GM23338 (cell line): ENCODE data around the gene RER1. TPM values are rescaled to one million over a fixed set of nuclear protein-coding genes. Genes with fewer than 3 reads are reported as not detected.

ENCODE experiments used
- ATAC-seq: fragments of 200-7000 bp; cut with Tn5 transposase; 3 replicates; pipeline ENCODE4 v1.9.1; 2020
- DNase-seq: peaks from one replicate; pipeline ENCODE4 v3.0.0-alpha.2; 2015; ENCODE audit warnings: low spot score
- H2AFZ ChIP-seq: fragments of 200-600 bp; sonication (generic); 2 replicates; pipeline ENCODE4 v1.8.0; 2016; ENCODE audit warnings: antibody characterized with exemption, mild to moderate bottlenecking, moderate library complexity
- H3F3A ChIP-seq: fragments of 200-600 bp; sonication (generic); replicated peaks from 2 replicates; pipeline ENCODE4 v1.8.0; 2017; ENCODE audit warnings: antibody characterized with exemption, mixed run types, low read depth
- H3K27ac ChIP-seq: fragments of 200-600 bp; sonication (generic); 2 replicates; pipeline ENCODE4 v1.6.1; 2016; ENCODE audit warnings: low read depth
- H3K27me3 ChIP-seq: fragments of 200-600 bp; sonication (generic); 2 replicates; pipeline ENCODE4 v1.8.0; 2016; ENCODE audit warnings: mild to moderate bottlenecking, mixed run types, moderate library complexity; ENCODE audit not compliant: insufficient read depth
- H3K36me3 ChIP-seq: fragments of 200-600 bp; sonication (generic); 2 replicates; pipeline ENCODE4 v1.8.0; 2016; ENCODE audit warnings: mild to moderate bottlenecking; ENCODE audit not compliant: insufficient read depth
- H3K4me1 ChIP-seq: fragments of 200-600 bp; sonication (generic); 2 replicates; pipeline ENCODE4 v1.8.0; 2016; ENCODE audit warnings: mild to moderate bottlenecking, moderate library complexity; ENCODE audit not compliant: insufficient read depth
- H3K4me2 ChIP-seq: fragments of 200-600 bp; sonication (generic); 2 replicates; pipeline ENCODE4 v1.7.1; 2017; ENCODE audit warnings: mixed run types
- H3K4me3 ChIP-seq: fragments of 200-600 bp; sonication (generic); 2 replicates; pipeline ENCODE4 v1.6.1; 2016; ENCODE audit warnings: mixed run types
- H3K79me2 ChIP-seq: fragments of 200-600 bp; sonication (generic); replicated peaks from 2 replicates; pipeline ENCODE4 v1.8.0; 2017; ENCODE audit warnings: mild to moderate bottlenecking; ENCODE audit not compliant: insufficient read depth
- H3K9me2 ChIP-seq: fragments of 200-600 bp; sonication (generic); 2 replicates; pipeline ENCODE4 v1.8.0; 2017; ENCODE audit not compliant: insufficient read depth
- H4K20me1 ChIP-seq: fragments of 200-600 bp; sonication (generic); replicated peaks from 2 replicates; pipeline ENCODE4 v1.8.0; 2017; ENCODE audit warnings: mild to moderate bottlenecking; ENCODE audit not compliant: insufficient read depth
- H3K27ac Mint-ChIP-seq: 2 replicates; pipeline ENCODE4 v1.8.0; 2020; ENCODE audit warnings: inconsistent platforms, mild to moderate bottlenecking, moderate library complexity, mixed read lengths
- H3K27me3 Mint-ChIP-seq: 3 replicates; pipeline ENCODE4 v1.8.0; 2022; ENCODE audit warnings: low read depth, mild to moderate bottlenecking, moderate library complexity, mixed read lengths, inconsistent platforms; ENCODE audit not compliant: insufficient read depth, poor library complexity
- H3K36me3 Mint-ChIP-seq: 3 replicates; pipeline ENCODE4 v1.8.0; 2021; ENCODE audit warnings: low read depth, mild to moderate bottlenecking, inconsistent platforms, moderate library complexity, mixed read lengths
- H3K4me1 Mint-ChIP-seq: 3 replicates; pipeline ENCODE4 v1.8.0; 2020; ENCODE audit warnings: mild to moderate bottlenecking, inconsistent platforms, mixed read lengths
- H3K4me3 Mint-ChIP-seq: 3 replicates; pipeline ENCODE4 v1.8.0; 2021; ENCODE audit warnings: moderate library complexity, mild to moderate bottlenecking, inconsistent platforms, mixed read lengths
- H3K9me3 Mint-ChIP-seq: 3 replicates; pipeline ENCODE4 v1.8.0; 2020; ENCODE audit warnings: moderate library complexity, mild to moderate bottlenecking, inconsistent platforms, mixed read lengths
- ETS1 ChIP-seq: IDR thresholded peaks from 2 replicates; pipeline ENCODE4 v1.6.1; 2016; ENCODE audit warnings: antibody characterized with exemption
- EZH2 ChIP-seq: fragments of 200-600 bp; sonication (generic); IDR thresholded peaks from one replicate; pipeline ENCODE4 v1.8.0; 2017; ENCODE audit warnings: antibody characterized with exemption, mild to moderate bottlenecking, low read depth; ENCODE audit not compliant: unreplicated experiment
- EZH2phosphoT487 ChIP-seq: fragments of 200-600 bp; sonication (generic); IDR thresholded peaks from one replicate; pipeline ENCODE4 v1.8.1; 2018; ENCODE audit warnings: antibody characterized with exemption; ENCODE audit not compliant: unreplicated experiment
- JUNB ChIP-seq: IDR thresholded peaks from one replicate; pipeline ENCODE4 v1.6.1; 2016; ENCODE audit warnings: antibody characterized with exemption; ENCODE audit not compliant: unreplicated experiment
- NANOG ChIP-seq: IDR thresholded peaks from 2 replicates; pipeline ENCODE4 v1.6.1; 2016; ENCODE audit warnings: antibody characterized with exemption, borderline replicate concordance
- STAT1 ChIP-seq: IDR thresholded peaks from one replicate; pipeline ENCODE4 v1.6.1; 2016; ENCODE audit warnings: antibody characterized with exemption; ENCODE audit not compliant: unreplicated experiment
- ZNF331 ChIP-seq: fragments of 250-450 bp; sonication (Bioruptor Pico); IDR thresholded peaks from 2 replicates; pipeline ENCODE4 v1.5.0; 2020; ENCODE audit warnings: low read depth, mild to moderate bottlenecking, moderate library complexity
- polyA plus RNA-seq: library from polyadenylated mRNA; unstranded; fragments of >200 nt; fragmentation: Nextera tagmentation; extraction: Ambion mirVana; gene quantifications from 2 replicates; pipeline ENCODE4 v1.2.1, GENCODE V29; 2016
- total RNA-seq: library from RNA; depleted of rRNA; stranded (reverse); fragments of >200 nt; shearing (Covaris generic); gene quantifications from 2 replicates; pipeline ENCODE4 v1.2.3, GENCODE V29; 2014

Gene RER1
- total and polyA plus RNA-seq, 2 experiments from 2014 or later, result 58.4 to 99.5 TPM

DNA sequence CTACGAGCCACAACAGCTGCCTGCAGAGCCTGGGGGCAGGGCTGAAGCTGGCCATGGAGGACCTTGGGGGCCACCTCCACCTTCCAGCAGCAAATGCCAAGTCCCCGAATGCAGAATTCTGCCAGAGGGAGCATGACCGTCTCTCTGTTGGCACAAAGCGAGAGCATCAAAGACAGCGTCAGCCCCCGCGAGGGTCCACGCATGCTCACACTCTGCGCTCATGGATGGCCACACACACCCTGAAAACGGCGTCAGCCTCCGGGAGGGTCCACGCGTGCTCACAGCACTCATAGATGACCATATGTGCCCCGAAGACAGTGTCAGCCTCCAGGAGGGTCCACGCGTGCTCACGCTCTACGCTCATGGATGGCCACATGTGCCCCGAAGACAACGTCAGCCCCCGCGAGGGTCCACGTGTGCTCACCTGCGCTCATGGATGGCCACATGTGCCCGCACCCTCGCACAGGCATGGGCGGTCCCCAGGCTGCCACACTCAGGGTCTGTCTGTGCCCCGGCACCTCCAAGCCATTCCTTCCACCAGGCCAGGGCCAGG is 46.8 kb upstream of the RER1 start:
- no peaks in the 10 kb centered on the region for H3K4me1 ChIP-seq
- no peak overlapping the region for H3K4me3 ChIP-seq
- Mint-ChIP-seq H3K4me3 (no peak overlapping the region), H3K27me3 (peaks cover 11% of the 10 kb centered on the region), H3K27ac (peak overlapping the region; percentile 62; the same call in 1 of the 2 replicates), H3K9me3 (peaks cover 3% of the 10 kb centered on the region; the same call in 1 of the 3 replicates), H3K4me1 (peaks cover 5% of the 10 kb centered on the region; the same call in 2 of the 3 replicates), H3K36me3 (no peaks in the 10 kb centered on the region; the same call in 2 of the 3 replicates)
- DNase-seq (no peak), ATAC-seq (no peak)
- H3K27me3 ChIP-seq, result no peaks in the 10 kb centered on the region
- H3F3A ChIP-seq, result 0 out of 2 replicates have a peak, but pooled peaks cover 3% of the 10 kb centered on the region
- no peaks in the 10 kb centered on the region for H4K20me1 ChIP-seq
- no peak overlapping the region for H3K4me2 ChIP-seq
- no peak overlapping the region for H3K27ac ChIP-seq
- H3K36me3 ChIP-seq, result no peaks in the 10 kb centered on the region
- TF ChIP-seq ETS1 (no peak), JUNB (no peak), EZH2phosphoT487 (no peak)
- H3K9me2 ChIP-seq, result no peaks in the 10 kb centered on the region
- H2AFZ ChIP-seq, result no peak overlapping the region
- no peaks in the 10 kb centered on the region for H3K79me2 ChIP-seq

DNA sequence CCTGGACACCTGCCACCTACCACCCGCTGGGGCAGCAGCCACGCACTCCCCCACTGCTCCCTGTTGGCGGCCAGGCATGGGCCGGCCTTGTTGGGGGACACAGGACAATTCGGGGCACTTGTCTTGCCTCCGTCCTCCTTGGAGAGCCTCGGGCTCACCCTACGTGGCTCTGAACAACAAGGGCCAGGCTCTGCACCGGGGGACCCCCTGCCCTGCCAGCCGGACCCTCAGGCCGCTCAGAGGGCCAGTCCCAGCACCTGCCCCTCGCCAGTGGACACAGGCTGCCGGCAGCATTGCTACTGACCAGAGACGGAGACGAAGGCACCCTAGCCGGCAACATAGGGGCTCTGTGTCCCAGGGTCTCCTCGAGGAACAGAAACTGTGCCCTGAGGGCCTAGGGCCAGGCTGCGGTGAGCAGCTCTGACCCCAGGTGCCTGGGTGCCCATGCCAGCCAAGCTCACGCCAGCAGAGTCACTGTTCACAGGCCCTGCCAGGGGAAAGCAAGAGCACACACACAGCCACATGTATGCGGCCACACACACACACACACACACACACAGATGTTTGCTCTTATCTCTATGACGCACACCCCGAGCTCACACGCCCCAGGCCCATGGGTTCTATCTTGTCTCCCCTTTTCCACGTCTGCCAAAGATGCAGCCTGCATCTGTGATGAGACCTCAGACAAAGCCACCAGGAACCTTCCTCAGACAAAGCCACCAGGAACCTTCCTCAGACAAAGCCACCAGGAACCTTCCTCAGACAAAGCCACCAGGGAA is 46.2 kb upstream of the RER1 start:
- Histone ChIP-seq H3K36me3 (no peaks in the 10 kb centered on the region), H3K4me1 (no peaks in the 10 kb centered on the region), H3K4me3 (no peak overlapping the region), H3F3A (0 out of 2 replicates have a peak, but pooled peaks cover 3% of the 10 kb centered on the region), H3K79me2 (no peaks in the 10 kb centered on the region), H3K27me3 (no peaks in the 10 kb centered on the region), H4K20me1 (no peaks in the 10 kb centered on the region), H2AFZ (no peak overlapping the region), H3K9me2 (no peaks in the 10 kb centered on the region), H3K27ac (no peak overlapping the region), H3K4me2 (no peak overlapping the region)
- DNase-seq (no peak), ATAC-seq (no peak)
- Mint-ChIP-seq H3K27ac (no peak overlapping the region), H3K36me3 (no peaks in the 10 kb centered on the region; the same call in 2 of the 3 replicates), H3K4me1 (peaks cover 5% of the 10 kb centered on the region; the same call in 2 of the 3 replicates), H3K4me3 (no peak overlapping the region), H3K9me3 (peaks cover 3% of the 10 kb centered on the region; the same call in 1 of the 3 replicates), H3K27me3 (peaks cover 8% of the 10 kb centered on the region)
- no peak for TF ChIP-seq ZNF331 (CRISPR knock-in tag)
- no peak for TF ChIP-seq STAT1
- TF ChIP-seq EZH2, result no peak
- no peak for TF ChIP-seq NANOG
